Measurements from ENCODE around the gene ST7L.

Gene ST7L

DNA sequence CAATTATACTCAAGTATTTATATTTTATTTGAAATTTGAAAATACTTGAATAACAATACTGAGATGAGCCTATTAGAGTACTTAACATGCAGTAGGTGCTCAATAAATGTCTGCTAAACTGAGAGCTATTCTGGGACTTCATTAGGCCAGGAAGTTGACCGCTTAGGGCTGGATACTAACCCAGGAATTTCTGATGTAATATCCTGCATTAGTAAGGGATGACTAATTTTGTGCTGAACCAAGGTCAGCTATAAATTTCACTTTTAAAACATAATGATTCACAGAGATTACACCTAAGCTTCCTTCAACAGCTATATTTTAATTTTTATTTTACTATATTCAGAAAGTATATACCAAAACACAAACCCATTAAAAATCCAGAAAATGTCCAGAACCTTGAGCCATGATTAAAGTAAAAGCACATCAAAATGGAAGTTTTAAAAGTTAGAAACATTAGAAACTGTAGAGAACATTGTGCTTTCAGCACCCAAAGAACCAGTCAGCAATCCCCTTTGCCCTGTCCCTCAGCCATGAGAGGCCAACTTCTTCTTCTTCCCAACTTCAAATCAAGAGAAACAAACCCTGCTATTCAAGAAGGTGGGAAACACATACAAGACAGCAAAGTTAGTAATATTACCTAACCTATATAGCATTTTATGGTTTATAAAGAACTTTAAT is 74.8 kb downstream of the ST7L start:
- no peak for DNase-seq

- no peak for DNase-seq
Measured at GRCh38 chr1:112542206-112542973, 76.6 kb downstream of the ST7L start.

GRCh38 chr1:112541299-112541698 is 77.6 kb downstream of the ST7L start:
- DNase-seq, result no peak

- DNase-seq, result no peak
Measured at GRCh38 chr1:112540226-112540794, 78.6 kb downstream of the ST7L start.

GRCh38 chr1:112538883-112539282 is 80.1 kb downstream of the ST7L start:
- no peak for DNase-seq

GRCh38 chr1:112537456-112537855 is 81.5 kb downstream of the ST7L start:
- no peak for DNase-seq

DNA sequence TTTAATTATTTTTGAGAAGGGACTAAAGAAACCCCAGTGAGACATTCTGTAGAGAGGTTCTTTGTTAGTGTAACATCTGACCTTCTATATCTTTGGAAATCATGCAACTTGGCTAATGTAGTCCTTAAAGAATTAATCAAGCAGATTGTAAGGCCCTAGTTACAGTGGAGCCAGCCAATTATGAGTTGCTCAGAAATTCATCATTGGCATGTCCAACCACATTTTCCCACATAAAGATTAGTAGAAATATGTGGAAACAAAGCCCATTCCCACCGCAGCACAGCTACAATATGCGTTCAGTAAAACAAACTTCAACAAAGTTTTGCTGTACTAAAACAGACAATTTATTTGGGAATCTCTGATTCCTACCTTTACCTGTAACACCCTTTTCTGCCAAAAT is 82.4 kb downstream of the ST7L start:
- no peak for DNase-seq

DNA sequence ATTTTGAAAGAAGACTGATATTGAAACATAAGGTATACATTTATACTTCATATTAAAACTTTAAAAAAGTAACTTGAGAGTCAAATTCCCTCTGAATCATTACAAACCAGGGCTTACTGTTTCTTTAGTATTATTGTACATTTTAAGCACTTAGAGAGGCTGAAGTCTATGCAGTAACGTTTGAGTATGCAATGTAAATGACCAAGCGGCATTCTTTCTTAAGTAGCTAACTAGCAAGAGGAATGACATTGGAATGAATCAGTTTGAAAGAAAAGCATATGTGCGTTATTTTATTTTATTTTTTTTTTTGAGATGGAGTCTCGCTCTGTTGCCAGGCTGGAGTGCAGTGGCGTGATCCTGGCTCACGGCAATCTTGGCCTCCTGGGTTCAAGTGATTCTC is 85.9 kb downstream of the ST7L start:
- DNase-seq, result no peak

- no peak for DNase-seq
Measured at GRCh38 chr1:112532064-112532463, 86.9 kb downstream of the ST7L start.

- no peak for DNase-seq
Measured at GRCh38 chr1:112530832-112531231, 88.1 kb downstream of the ST7L start.

DNA sequence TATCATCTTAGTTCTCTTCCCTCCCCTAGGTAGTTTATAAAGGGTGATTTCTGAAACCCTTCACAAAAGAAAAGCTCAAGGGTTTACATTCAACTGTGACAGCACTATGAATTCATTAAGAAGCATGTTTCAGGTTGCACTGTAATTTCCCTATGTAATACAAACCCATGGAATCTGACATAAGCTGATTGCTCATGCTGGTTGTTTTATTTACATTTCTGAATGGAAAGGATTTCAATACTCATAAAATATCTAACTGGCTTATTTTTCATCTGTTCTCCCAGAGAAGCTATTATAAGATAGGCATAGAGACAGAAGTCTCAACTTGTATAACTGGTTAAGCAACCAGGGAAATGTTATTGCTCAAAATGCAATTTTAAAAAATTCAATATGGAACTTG is 89.6 kb downstream of the ST7L start:
- no peak for DNase-seq

- no peak for DNase-seq
Measured at GRCh38 chr1:112528076-112528475, 90.9 kb downstream of the ST7L start.

DNA sequence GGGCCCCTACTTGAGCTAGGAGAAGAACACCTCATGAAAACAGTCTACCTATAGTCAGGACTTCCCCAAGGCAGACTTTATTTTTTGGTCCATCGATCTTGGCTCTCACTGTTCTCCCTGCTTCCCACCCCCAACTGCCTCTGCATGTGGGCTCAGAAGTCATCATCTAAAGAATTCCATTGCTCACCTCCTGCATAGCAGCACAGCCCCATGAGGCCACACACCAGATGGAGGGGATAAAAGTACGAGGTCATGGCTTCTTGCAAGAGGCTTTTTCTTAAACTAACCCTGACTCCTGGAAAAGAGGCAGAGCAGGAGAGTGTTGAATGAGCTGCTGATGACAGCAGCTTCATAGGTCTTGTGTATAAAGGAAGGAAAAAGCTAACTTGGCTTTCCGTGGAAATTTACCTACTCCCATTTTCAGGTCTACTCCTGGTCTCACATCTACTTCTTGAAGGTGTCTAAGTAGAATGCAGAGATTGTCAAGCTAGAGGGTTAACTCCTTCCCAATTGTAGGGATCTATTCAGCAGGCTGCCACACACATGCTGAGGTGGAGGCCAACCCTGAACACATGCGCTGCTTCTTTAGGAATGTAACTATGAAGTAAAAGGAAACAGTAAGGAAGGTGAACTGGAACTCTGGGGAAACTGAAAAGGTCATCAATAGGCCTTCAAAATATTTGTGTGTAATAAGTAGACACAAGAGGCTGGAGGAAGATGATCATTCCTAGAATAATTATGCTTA is 91.5 kb downstream of the ST7L start:
- DNase-seq, result no peak

DNA sequence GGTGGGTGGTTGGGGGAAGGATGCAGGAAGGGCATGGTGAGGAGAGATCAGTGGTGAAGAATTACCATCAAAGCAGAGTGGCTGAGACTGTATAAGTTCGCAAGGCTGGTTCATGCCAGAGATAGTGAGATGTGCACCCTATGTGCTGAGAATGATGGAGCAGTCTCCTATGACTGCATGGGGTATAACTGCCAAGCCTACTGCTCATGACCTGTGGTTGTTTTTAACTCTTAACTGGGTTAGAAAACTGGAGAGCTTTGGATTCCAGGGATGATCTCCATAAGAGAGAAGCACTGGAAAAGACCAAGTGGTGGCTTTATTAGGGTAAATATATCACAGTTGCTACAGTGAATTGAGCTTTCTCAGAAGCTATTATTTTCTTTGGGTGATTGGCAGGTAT is 94.0 kb downstream of the ST7L start:
- no peak for DNase-seq

GRCh38 chr1:112524251-112524650 is 94.7 kb downstream of the ST7L start:
- DNase-seq, result no peak

DNA sequence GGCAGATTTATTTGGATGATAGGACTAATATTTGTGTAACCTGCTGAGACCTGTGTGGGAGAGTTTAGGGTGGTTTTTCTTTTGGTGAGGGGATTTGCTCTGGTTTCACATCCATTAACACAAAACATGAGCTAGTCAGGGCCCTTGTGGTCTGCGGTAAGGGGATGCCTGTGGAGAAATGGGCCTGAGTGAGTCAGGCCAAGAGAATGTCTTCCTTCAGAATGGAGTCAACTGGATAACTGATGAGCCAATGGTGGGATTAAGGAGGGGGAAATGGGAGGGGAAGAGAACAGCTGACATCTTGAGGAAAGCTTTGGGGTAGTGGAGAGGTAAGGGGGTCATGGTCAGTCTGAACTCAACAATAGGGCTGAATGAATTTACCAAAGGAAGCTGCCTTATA is 96.3 kb downstream of the ST7L start:
- no peak for DNase-seq

- DNase-seq, result no peak
Measured at GRCh38 chr1:112520166-112520565, 98.8 kb downstream of the ST7L start.

DNA sequence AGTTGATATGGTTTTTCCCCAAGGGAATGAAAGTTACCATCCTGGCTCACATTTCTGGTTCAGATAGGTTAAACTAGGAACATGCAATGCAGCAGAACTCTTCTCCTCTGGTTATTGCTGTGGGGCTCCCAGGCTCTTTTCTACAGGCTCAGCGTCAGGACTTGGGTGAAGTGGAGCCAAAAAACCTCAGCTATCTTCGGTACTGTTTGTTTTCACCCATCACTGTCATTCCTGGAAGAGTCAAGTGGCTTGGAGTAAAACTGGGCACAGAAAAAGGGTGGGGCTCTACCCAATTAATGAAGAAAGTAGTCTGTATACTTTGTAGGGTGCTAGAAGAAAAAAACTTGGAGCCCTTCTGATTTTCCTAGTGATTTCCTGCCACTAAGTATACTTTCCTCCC is 100.8 kb downstream of the ST7L start:
- no peak for DNase-seq

DNA sequence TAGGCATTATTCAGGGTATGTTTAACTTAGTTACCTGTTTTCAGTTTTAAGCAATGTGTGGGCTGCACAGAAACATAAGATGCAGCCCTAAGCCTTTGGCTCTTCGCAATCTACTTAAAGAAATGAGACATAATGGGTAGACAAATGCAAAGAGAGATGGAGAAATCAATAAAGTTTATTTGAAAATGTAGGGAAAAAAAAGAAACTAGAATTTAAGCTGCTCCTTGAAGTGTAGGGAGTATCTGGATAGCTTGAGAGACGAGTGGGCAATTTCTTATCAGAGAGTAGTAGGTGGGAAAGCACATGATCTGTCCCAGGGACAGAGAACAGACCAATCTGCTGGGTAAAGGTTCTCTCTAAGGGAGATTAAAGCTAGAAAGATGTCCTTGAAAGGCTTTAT is 101.3 kb downstream of the ST7L start:
- no peak for DNase-seq

GRCh38 chr1:112517231-112517630 is 101.7 kb downstream of the ST7L start:
- no peak for DNase-seq

- DNase-seq, result no peak
Measured at GRCh38 chr1:112516141-112516540, 102.8 kb downstream of the ST7L start.

GRCh38 chr1:112515311-112516009 is 103.5 kb downstream of the ST7L start:
- no peak for DNase-seq

GRCh38 chr1:112514901-112515300 is 104.0 kb downstream of the ST7L start:
- DNase-seq, result no peak
